ENCODE results near the gene SRRM3. TPM values are rescaled to one million over a fixed set of nuclear protein-coding genes. Genes with fewer than 3 reads are reported as not detected.
A peak's percentile ranks its signal among the peaks of the same experiment; 100 is the strongest.
"Not testable (repeated sequence)": the region's sequence is repeated elsewhere in the genome, so short reads cannot be mapped to it uniquely, and the experiment has no call there.

The SRRM3 gene
- polyA plus RNA-seq, 6 donors from 2014 or later: not detected

DNA sequence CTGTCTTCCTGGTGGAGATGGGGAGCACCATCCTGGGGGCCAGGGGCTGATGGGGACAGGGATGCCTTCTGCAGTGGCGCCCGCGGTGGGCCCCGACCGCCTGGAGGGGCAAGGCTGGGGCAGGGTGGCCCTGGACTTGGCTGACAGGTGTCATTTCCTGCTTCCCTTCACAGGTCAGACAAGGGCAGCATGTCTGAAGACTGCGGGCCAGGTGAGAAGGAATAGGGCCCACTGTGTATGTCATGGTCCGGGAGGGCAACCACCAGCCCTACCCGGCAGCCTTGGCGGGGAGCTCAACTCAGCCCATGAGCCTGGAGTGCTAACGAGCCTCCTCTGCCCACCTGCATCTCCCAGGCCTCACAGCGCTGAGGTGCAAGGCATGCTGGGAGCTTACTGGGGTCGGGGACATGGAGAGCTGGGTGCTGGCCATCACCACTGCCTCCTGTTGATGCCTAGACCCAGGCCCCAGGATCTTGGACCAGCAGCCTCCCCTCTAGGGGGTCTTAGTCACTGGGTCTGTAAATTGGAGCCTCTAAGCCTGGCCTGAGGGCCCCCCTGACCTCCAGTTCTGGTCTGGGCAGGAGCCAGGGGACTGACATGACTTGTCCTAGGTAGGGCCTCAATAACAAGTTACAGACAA, 28.0 kb upstream of the SRRM3 start:
- H3K4me1 Mint-ChIP-seq: peaks cover 4 to 7% (median 7%) of the 10 kb centered on the region in 3 donors
- H3K27ac Mint-ChIP-seq: no peak overlapping the region
- H3K9me3 Mint-ChIP-seq: no peaks in the 10 kb centered on the region
- no peak overlapping the region for H3K4me3 Mint-ChIP-seq
- H3K27me3 Mint-ChIP-seq: peaks cover 0 to 8% (median 0%) of the 10 kb centered on the region in 3 donors
- no peak for DNase-seq
- no peak for ATAC-seq (ENCODE audit: low read depth in 2 of 2)
- no peaks in the 10 kb centered on the region for H3K36me3 Mint-ChIP-seq

DNA sequence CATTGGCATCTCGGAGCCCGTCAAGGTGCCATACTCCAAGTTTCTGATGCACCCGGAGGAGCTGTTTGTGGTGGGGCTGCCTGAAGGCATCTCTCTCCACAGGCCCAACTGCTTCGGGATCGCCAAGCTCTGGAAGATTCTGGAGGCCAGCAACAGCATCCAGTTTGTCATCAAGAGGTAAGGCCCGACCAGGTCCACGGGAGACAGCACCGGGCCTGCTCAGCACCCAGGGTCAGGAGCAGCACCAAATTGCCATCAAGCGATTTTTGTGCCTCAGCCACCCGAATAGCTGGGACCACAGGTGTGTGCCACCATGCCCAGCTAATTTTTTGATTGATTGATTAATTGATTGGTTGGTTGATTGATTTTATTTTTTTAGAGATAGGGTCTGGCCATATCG, 24.7 kb upstream of the SRRM3 start:
- DNase-seq; H3K36me3 Mint-ChIP-seq; H3K27ac Mint-ChIP-seq; ATAC-seq (ENCODE audit: low read depth in 2 of 2); H3K9me3 Mint-ChIP-seq; H3K4me1 Mint-ChIP-seq: not testable (repeated sequence)
- Mint-ChIP-seq H3K27me3 (peaks cover 0 to 20% (median 0%) of the 10 kb centered on the region in 3 donors), H3K4me3 (peak overlapping the region in 2 of 8 donors; percentile 19 to 29)

DNA sequence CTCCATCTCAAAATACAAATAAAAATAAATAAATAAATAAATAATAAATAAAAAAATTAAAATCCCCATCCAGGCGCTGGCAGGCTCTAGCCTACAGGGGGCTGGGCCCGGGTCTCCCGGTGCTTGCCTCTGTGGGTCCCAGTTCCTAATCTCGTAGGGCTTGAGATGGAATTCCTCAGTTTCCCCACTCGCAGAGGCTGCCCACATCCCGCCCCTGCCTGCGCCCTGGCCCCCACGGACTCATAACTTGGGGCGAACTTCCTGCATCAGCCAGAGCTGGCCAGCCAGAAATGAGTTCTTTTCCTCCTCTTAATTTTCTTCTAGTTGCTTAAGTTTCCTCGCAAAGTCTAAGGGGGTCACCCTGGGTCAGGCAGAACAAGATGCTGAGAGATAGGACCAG, 22.0 kb upstream of the SRRM3 start:
- no peak for DNase-seq
- Mint-ChIP-seq H3K27me3 (peaks cover 0 to 26% (median 8%) of the 10 kb centered on the region in 3 donors), H3K4me3 (no peak overlapping the region), H3K9me3 (no peaks in the 10 kb centered on the region), H3K27ac (no peak overlapping the region), H3K36me3 (no peaks in the 10 kb centered on the region), H3K4me1 (peaks cover 4 to 7% (median 7%) of the 10 kb centered on the region in 3 donors)
- no peak for ATAC-seq (ENCODE audit: low read depth in 2 of 2)

DNA sequence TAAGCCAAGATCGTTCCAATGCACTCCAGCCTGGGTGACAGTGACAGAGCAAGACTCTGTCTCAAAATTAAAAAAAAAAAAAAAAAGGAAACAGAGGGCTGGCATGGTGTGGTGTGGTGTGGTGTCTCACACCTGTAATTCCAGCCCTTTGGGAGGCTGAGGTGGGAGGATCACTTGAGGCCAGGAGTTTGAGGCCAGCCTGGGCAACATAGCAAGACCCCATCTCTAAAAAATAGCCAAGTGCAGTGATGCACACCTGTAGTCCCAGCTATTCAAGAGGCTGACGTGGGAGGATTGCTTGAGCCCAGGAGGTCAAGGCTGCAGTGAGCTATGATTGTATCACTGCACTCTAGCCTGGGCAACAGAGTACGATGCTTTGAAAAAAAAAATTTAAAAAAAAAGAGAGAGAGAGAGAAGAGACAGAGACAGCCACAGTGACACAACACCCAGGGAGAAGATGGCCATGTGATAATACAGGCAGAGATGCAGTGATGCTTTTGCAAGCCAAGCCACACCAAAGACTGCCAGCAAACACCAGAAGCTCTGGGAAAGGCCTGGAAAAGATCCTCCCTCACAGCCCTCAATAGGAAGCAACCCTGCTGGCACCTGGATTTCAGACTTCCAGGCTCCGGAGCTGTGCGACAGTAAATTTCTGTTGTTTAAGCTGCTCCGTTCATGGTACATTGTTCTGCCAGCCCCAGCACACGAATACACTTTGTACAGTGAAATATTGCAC, 19.3 kb upstream of the SRRM3 start:
- Mint-ChIP-seq H3K4me3 (no peak overlapping the region), H3K4me1 (peaks cover 4 to 7% (median 7%) of the 10 kb centered on the region in 3 donors), H3K27me3 (peaks cover 6 to 42% (median 17%) of the 10 kb centered on the region in 3 donors), H3K27ac (peak overlapping the region in 1 of 6 donors; percentile 24), H3K36me3 (no peaks in the 10 kb centered on the region), H3K9me3 (no peaks in the 10 kb centered on the region)
- ATAC-seq (ENCODE audit: low read depth in 2 of 2) (no peak), DNase-seq (no peak)

DNA sequence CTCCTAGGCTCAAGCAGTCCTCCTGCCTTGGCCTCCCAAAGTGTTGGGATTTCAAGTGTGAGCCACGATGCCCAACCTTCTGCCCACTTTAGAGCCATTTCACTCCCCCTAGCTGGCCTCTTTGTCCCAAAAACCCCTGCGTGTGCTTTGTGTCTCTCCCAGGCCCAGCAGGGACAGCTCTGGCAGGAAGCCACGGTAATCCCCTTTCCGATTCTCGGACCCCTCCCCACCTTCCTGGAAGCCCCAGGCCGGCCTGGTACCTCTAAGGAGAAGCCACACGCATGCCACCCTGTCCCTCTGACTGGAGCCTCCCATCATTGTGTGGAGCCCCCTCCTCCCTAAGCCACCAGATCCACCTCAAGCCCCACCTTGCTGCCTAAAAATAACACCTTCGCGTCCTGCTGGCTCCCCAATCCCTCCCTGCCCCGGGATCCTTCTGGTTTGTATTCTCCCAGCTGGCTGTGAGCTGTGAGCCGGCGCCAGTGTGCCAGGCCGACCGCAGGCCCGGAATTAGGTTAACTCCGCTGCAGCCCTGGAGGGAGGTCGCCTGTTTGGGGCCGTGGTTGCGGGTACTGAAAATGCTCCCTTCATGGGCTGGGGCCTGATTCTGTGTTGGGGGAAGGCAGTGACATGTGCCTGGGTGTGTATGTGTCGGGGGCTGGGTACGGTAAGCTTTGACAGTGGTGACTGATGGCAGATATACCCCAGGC, 16.4 kb upstream of the SRRM3 start:
- no peak overlapping the region for H3K4me3 Mint-ChIP-seq
- H3K4me1 Mint-ChIP-seq: no peaks in the 10 kb centered on the region
- H3K27me3 Mint-ChIP-seq: peaks cover 8 to 31% (median 29%) of the 10 kb centered on the region in 3 donors
- DNase-seq: no peak
- no peaks in the 10 kb centered on the region for H3K36me3 Mint-ChIP-seq
- no peaks in the 10 kb centered on the region for H3K9me3 Mint-ChIP-seq
- ATAC-seq (ENCODE audit: low read depth in 2 of 2): no peak
- H3K27ac Mint-ChIP-seq: no peak overlapping the region

DNA sequence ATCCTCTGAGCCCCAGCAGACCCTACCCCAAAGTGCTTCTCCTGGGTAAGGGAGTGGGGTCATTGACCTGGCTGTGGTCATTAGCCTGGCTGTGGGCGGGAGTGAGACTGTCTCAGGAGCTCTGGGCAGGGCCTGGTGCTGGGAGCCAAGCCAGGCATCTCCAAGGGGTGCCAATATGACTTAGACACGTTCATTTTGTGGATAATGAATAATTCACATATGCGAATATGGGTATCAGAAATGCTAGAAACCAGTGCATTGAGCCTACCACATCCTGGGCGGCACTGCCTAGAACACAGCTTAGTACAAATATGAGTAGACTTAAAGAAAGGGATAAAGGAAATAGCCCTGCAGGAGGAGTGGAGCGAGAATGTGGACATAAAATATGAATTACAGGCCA, 14.4 kb upstream of the SRRM3 start:
- Mint-ChIP-seq H3K4me1 (no peaks in the 10 kb centered on the region), H3K27me3 (peaks cover 8 to 29% (median 22%) of the 10 kb centered on the region in 3 donors), H3K27ac (no peak overlapping the region), H3K9me3 (peaks cover 0 to 5% (median 3%) of the 10 kb centered on the region in 7 donors), H3K36me3 (peaks cover 0 to 6% of the 10 kb centered on the region in 2 donors), H3K4me3 (no peak overlapping the region)
- ATAC-seq (ENCODE audit: low read depth in 2 of 2) (no peak), DNase-seq (no peak)

DNA sequence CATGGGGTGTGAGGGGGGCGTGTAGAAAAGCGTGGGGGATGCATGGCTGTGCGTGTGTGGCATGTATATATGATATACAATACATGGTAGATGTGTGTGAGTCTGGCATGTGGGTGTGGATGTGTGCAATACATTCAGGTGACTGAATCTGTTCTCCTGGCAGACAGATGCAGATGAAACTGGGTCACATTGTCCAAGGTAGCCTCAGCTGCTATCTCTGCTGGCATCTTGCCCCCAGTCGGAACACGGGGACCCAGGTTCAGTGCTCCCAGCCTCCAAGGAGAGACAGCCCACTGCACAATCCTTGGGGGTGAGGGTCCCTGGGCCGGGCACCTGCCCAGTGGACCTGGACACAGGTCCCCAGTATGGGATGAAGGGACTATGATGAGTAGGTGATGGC, 12.4 kb upstream of the SRRM3 start:
- Mint-ChIP-seq H3K27ac (no peak overlapping the region), H3K4me1 (no peaks in the 10 kb centered on the region)

DNA sequence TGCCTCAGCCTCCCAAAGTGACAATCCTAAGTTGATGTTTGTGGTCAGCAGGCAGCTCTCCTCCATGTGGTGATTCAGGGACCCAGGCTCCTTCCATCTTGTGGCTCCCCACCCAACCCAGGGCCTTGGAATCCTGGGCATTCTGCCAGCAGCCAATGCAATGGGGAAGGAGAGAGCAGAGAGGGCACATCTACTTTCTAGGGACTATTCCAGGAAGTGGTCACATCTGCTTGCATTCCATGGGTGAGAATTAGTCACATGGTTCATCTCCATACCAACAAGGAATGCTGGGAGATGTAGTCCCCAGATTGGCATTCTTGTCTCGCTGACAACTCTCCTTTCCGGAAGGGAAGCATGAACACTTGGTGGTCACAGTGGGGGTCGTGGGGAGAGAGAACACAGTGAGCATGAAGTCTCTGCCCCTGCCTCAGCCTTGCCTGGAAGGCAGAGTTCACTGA, 9.9 kb upstream of the SRRM3 start:
- no peaks in the 10 kb centered on the region for H3K4me1 Mint-ChIP-seq
- ATAC-seq (ENCODE audit: low read depth in 2 of 2) (no peak), DNase-seq (no peak)
- no peak overlapping the region for H3K4me3 Mint-ChIP-seq
- H3K36me3 Mint-ChIP-seq: peaks cover 0 to 6% of the 10 kb centered on the region in 2 donors
- peaks cover 18 to 37% (median 34%) of the 10 kb centered on the region in 3 donors for H3K27me3 Mint-ChIP-seq
- peaks cover 0 to 8% (median 3%) of the 10 kb centered on the region in 7 donors for H3K9me3 Mint-ChIP-seq
- H3K27ac Mint-ChIP-seq: no peak overlapping the region

More for the DNA sequence above, 12.4 kb upstream of the SRRM3 start:
- Mint-ChIP-seq H3K36me3 (peaks cover 0 to 6% of the 10 kb centered on the region in 2 donors), H3K4me3 (no peak overlapping the region), H3K27me3 (peaks cover 12 to 32% (median 28%) of the 10 kb centered on the region in 3 donors), H3K9me3 (peaks cover 0 to 7% (median 3%) of the 10 kb centered on the region in 7 donors)
- DNase-seq (no peak), ATAC-seq (ENCODE audit: low read depth in 2 of 2) (no peak)

DNA sequence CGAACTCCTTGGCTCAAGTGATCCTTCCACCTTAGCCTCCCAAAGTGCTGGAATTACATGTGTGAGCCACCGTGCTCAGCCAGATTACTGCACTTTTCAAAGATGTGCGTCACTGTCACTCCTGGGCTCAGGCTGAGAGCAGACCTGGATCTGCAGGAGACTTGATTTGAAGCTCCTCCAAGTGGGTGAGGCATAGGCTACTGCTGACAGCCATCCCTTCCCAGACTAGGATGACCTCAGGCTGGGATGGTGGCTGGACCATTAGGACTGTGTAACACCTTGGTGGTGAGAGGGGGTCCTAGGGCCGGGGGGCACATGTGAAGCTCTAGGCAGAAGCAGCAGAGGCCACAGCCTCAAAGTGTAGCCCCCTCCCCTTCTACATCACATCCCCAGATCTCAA, 8.2 kb upstream of the SRRM3 start:
- Mint-ChIP-seq H3K36me3 (peaks cover 0 to 6% of the 10 kb centered on the region in 2 donors), H3K4me1 (no peaks in the 10 kb centered on the region), H3K9me3 (peaks cover 0 to 9% (median 3%) of the 10 kb centered on the region in 7 donors), H3K27me3 (peaks cover 11 to 41% (median 37%) of the 10 kb centered on the region in 3 donors), H3K27ac (peak overlapping the region in 1 of 6 donors; percentile 69), H3K4me3 (no peak overlapping the region)
- ATAC-seq (ENCODE audit: low read depth in 2 of 2) (no peak), DNase-seq (no peak)

DNA sequence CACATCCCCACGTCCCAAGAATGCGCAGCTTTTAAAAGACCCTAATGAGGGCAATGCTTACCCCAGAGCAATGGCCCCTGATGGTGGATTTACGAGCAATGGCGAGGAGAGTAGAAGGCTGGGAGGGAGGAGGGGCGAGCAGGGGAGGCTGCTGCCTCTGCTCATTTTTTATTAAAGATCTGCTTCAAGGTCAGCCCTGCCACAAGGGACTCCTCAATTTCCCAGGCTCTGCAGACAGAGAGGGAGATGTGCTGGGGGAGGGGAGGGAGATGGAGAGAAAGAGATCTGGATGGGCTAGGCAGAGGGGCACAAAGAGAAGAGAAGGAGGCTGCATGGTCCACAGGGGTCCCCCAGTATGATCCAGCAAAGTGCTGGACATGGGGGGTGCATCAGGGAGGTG, 7.8 kb upstream of the SRRM3 start:
- no peak for ATAC-seq (ENCODE audit: low read depth in 2 of 2)
- DNase-seq: no peak
- H3K27ac Mint-ChIP-seq: no peak overlapping the region
- H3K36me3 Mint-ChIP-seq: peaks cover 0 to 6% of the 10 kb centered on the region in 2 donors
- peaks cover 11 to 42% (median 40%) of the 10 kb centered on the region in 3 donors for H3K27me3 Mint-ChIP-seq
- H3K4me3 Mint-ChIP-seq: peak overlapping the region in 1 of 8 donors; percentile 54
- H3K4me1 Mint-ChIP-seq: no peaks in the 10 kb centered on the region
- peaks cover 0 to 9% (median 3%) of the 10 kb centered on the region in 7 donors for H3K9me3 Mint-ChIP-seq

DNA sequence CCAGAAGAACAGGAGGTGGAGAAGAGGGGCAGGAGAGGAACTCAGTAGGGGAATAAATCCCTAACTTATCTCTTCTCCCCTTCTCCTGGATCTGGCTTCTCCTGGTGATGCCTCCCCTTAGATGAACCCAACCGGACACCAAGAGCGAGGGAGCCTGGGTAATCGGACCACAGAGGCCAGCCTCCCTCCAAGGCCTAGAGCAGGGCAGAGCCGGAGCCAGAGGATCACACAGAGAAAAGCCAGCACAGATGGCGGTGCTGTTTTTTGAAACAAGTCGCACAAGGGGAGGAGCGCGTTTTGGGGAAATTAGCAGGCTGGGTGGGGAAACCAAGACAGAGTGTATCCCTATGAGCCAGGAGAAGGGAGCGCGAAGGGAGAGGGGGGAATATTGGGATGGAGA, 4.9 kb upstream of the SRRM3 start:
- H3K27ac Mint-ChIP-seq: no peak overlapping the region
- no peak for ATAC-seq (ENCODE audit: low read depth in 2 of 2)
- no peak for DNase-seq
- no peaks in the 10 kb centered on the region for H3K4me1 Mint-ChIP-seq
- peaks cover 15 to 55% (median 45%) of the 10 kb centered on the region in 3 donors for H3K27me3 Mint-ChIP-seq
- H3K36me3 Mint-ChIP-seq: peaks cover 0 to 5% of the 10 kb centered on the region in 2 donors
- peaks cover 0 to 9% (median 2%) of the 10 kb centered on the region in 7 donors for H3K9me3 Mint-ChIP-seq
- H3K4me3 Mint-ChIP-seq: no peak overlapping the region

DNA sequence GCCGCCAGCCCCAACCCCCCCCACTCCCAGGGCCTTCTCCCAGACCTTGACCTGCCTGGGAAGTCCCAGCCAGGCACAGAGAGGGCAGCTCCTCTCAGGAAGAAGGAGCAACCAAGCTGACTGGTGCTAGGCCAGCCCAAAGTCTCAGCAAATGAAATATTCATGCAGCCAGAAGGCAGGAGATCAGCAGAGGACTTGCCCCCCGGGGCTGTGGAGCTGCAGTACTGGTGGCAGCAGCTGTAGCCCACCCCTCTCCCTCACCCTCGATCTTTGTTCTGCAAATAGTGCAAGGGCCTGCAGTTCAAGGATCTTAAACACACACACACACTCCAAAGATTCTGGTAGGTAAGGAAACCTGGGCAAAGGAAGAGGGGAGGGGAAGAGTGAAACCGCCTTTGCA, 3.5 kb upstream of the SRRM3 start:
- H3K4me3 Mint-ChIP-seq: peak overlapping the region in 1 of 8 donors; percentile 35
- no peak overlapping the region for H3K27ac Mint-ChIP-seq
- H3K9me3 Mint-ChIP-seq: peaks cover 0 to 4% (median 1%) of the 10 kb centered on the region in 7 donors
- no peak for DNase-seq
- no peaks in the 10 kb centered on the region for H3K36me3 Mint-ChIP-seq
- ATAC-seq (ENCODE audit: low read depth in 2 of 2): no peak
- H3K27me3 Mint-ChIP-seq: peaks cover 17 to 63% (median 54%) of the 10 kb centered on the region in 3 donors
- H3K4me1 Mint-ChIP-seq: no peaks in the 10 kb centered on the region

DNA sequence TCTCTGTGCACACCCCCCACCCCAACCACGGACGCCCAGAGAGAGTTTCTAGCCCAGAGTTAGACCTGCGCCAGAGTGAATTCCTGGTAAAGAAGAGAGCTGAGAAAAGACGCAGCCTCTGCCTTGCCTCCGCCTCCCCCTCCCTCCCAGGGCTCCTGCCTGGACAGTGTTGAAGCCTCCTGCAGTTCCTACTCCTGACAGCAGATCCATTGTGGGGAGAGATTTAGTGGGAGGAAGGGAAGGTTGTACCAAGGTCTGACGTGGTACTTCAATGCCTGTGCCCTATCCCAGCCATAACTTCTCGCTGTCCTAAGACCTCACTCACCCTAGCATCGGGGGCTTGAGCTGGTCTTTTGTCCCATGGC, 952 bp downstream of the SRRM3 start:
- H3K4me1 Mint-ChIP-seq: no peaks in the 10 kb centered on the region
- H3K27ac Mint-ChIP-seq: no peak overlapping the region
- DNase-seq: no peak
- no peak for ATAC-seq (ENCODE audit: low read depth in 2 of 2)
- H3K36me3 Mint-ChIP-seq: peaks cover 0 to 15% of the 10 kb centered on the region in 2 donors
- H3K4me3 Mint-ChIP-seq: no peak overlapping the region
- peaks cover 14 to 73% (median 65%) of the 10 kb centered on the region in 3 donors for H3K27me3 Mint-ChIP-seq
- H3K9me3 Mint-ChIP-seq: peaks cover 0 to 5% (median 1%) of the 10 kb centered on the region in 7 donors

Measured in naive B cell (primary cell).